PC-3 (cell line): ENCODE results near the gene ITFG2. TPM values are rescaled to one million over a fixed set of nuclear protein-coding genes. Genes with fewer than 3 reads are reported as not detected.

Experiments used
- ATAC-seq: fragments of 200-7000 bp; cut with Tn5 transposase; 2 replicates; pipeline ENCODE4 v1.9.1; 2020; ENCODE audit warnings: mild to moderate bottlenecking, moderate library complexity
- BruUV-seq: library from RNA; stranded (reverse); fragments of 400-500 nt; replicated peaks from 2 replicates; lab custom pipeline; 2021; lab: Mats Ljungman, UMichigan
- CTCF ChIA-PET: fragments of 300-600 bp; sonication (Branson Sonifier 250); formaldehyde crosslinking; loops from one replicate; lab custom pipeline; 2022; ENCODE audit warnings: antibody characterized with exemption; lab: Charles Lee
- POLR2A ChIA-PET: fragments of 300-600 bp; sonication (Branson Sonifier 250); formaldehyde crosslinking; loops from one replicate; lab custom pipeline; 2022; ENCODE audit warnings: antibody characterized with exemption; ENCODE audit not compliant: unreplicated experiment; lab: Charles Lee
- DNase-seq: peaks from one replicate; pipeline ENCODE4 v3.0.0-alpha.2; 2015
- H2AFZ ChIP-seq: fragments of 300-600 bp; sonication (generic); 2 replicates; pipeline ENCODE4 v1.6.0; 2016; ENCODE audit warnings: antibody characterized with exemption, low read length
- H3F3A ChIP-seq: fragments of 300-600 bp; sonication (generic); one replicate; pipeline ENCODE4 v1.6.0; 2017; ENCODE audit warnings: antibody characterized with exemption, low read length, control low read depth, mild to moderate bottlenecking; ENCODE audit not compliant: unreplicated experiment
- H3K27ac ChIP-seq: fragments of 300-600 bp; sonication (generic); 2 replicates; pipeline ENCODE4 v1.5.1; 2016; ENCODE audit warnings: mild to moderate bottlenecking, low read length
- H3K27me3 ChIP-seq: fragments of 300-600 bp; sonication (generic); 2 replicates; pipeline ENCODE4 v1.6.1; 2016; ENCODE audit warnings: low read length, mixed read lengths
- H3K36me3 ChIP-seq: fragments of 300-600 bp; sonication (generic); 2 replicates; pipeline ENCODE4 v1.6.1; 2016; ENCODE audit warnings: low read depth, mixed run types, low read length, mixed read lengths
- H3K4me1 ChIP-seq: fragments of 300-600 bp; sonication (generic); 2 replicates; pipeline ENCODE4 v1.5.1; 2016; ENCODE audit warnings: low read length; ENCODE audit not compliant: insufficient read depth
- H3K4me2 ChIP-seq: fragments of 300-600 bp; sonication (generic); 2 replicates; pipeline ENCODE4 v1.6.0; 2016; ENCODE audit warnings: low read length
- H3K4me3 ChIP-seq: fragments of 300-600 bp; sonication (generic); 2 replicates; pipeline ENCODE4 v1.5.1; 2016; ENCODE audit warnings: mild to moderate bottlenecking, low read length, mixed read lengths
- H3K79me2 ChIP-seq: fragments of 300-600 bp; sonication (generic); 2 replicates; pipeline ENCODE4 v1.6.1; 2017; ENCODE audit warnings: low read length, mixed read lengths
- H3K9ac ChIP-seq: fragments of 300-600 bp; sonication (generic); 2 replicates; pipeline ENCODE4 v1.6.0; 2016; ENCODE audit warnings: mild to moderate bottlenecking, low read length
- H3K9me2 ChIP-seq: fragments of 300-600 bp; sonication (generic); replicated peaks from 2 replicates; pipeline ENCODE4 v1.6.1; 2016; ENCODE audit warnings: mixed run types, low read length, mixed read lengths
- H3K9me3 ChIP-seq: fragments of 300-600 bp; sonication (generic); 2 replicates; pipeline ENCODE4 v1.6.1; 2016; ENCODE audit warnings: low read length, mixed read lengths
- H4K20me1 ChIP-seq: fragments of 300-600 bp; sonication (generic); 2 replicates; pipeline ENCODE4 v1.6.1; 2016; ENCODE audit warnings: low read length, mixed read lengths
- EZH2 ChIP-seq: fragments of 300-600 bp; sonication (generic); IDR thresholded peaks from one replicate; pipeline ENCODE4 v1.6.1; 2017; ENCODE audit warnings: antibody characterized with exemption, mild to moderate bottlenecking, low read length; ENCODE audit not compliant: unreplicated experiment
- EZH2phosphoT487 ChIP-seq: fragments of 300-600 bp; sonication (generic); IDR thresholded peaks from 2 replicates; pipeline ENCODE4 v1.6.1; 2018; ENCODE audit warnings: mild to moderate bottlenecking, antibody characterized with exemption, low read length, borderline replicate concordance
- intact Hi-C: fragments of 100-400 bp; cut with micrococcal nuclease; formaldehyde crosslinking; loops from 2 replicates; pipeline ENCODE4 v1.9.0; 2023
- total RNA-seq: library from RNA; depleted of rRNA; stranded (reverse); fragments of >200 nt; gene quantifications from 2 replicates; pipeline ENCODE4 v1.2.3, GENCODE V29; 2014
- TF ChIP-seq, protein P1 (sequence below): fragments of 300-600 bp; sonication (generic); conservative IDR thresholded peaks from 2 replicates; pipeline ENCODE4 v1.5.1; 2017; ENCODE audit warnings: antibody characterized with exemption, low read depth, mild to moderate bottlenecking, low read length

The ITFG2 gene
- total RNA-seq, 1 experiment from 2014 or later, result 12.8 TPM

DNA sequence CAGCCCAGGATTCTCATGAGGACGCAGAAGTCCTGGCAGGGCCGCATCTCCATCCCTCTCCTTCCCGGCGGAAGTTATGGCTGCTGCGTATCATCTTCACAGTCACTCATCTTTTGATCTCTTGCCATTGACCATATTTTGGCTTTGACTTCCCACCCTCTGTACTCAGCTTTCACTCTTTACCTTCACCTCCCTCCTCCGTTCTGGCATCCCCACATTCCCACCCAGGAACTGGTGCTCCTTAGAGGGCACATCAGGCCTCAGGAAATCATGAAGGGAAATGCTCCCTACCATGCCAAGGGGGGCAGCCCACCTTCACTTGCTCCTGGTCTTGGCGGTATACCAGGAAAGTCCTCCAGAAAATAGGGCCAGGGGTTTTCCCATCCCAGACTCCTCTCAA lies 43.1 kb downstream of the ITFG2 start:
- H2AFZ ChIP-seq, result no peak overlapping the region
- no peaks in the 10 kb centered on the region for H4K20me1 ChIP-seq
- H3K4me2 ChIP-seq, result no peak overlapping the region
- H3K4me1 ChIP-seq, result no peaks in the 10 kb centered on the region
- no peak for ATAC-seq
- no TSS peak for BruUV-seq
- intact Hi-C loops, result no loop called here
- H3K9me2 ChIP-seq, result no peaks in the 10 kb centered on the region
- H3K27ac ChIP-seq, result no peak overlapping the region
- H3K79me2 ChIP-seq, result no peaks in the 10 kb centered on the region
- H3K9ac ChIP-seq, result no peak overlapping the region
- no peak overlapping the region for H3K4me3 ChIP-seq
- TF ChIP-seq, protein P1, sequence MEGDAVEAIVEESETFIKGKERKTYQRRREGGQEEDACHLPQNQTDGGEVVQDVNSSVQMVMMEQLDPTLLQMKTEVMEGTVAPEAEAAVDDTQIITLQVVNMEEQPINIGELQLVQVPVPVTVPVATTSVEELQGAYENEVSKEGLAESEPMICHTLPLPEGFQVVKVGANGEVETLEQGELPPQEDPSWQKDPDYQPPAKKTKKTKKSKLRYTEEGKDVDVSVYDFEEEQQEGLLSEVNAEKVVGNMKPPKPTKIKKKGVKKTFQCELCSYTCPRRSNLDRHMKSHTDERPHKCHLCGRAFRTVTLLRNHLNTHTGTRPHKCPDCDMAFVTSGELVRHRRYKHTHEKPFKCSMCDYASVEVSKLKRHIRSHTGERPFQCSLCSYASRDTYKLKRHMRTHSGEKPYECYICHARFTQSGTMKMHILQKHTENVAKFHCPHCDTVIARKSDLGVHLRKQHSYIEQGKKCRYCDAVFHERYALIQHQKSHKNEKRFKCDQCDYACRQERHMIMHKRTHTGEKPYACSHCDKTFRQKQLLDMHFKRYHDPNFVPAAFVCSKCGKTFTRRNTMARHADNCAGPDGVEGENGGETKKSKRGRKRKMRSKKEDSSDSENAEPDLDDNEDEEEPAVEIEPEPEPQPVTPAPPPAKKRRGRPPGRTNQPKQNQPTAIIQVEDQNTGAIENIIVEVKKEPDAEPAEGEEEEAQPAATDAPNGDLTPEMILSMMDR, result no peak
- TF ChIP-seq EZH2phosphoT487 (no peak), EZH2 (no peak)
- no peak for DNase-seq
- no peaks in the 10 kb centered on the region for H3K9me3 ChIP-seq
- POLR2A ChIA-PET, result no interaction called here
- CTCF ChIA-PET, result no interaction called here
- H3K36me3 ChIP-seq, result peaks cover 17% of the 10 kb centered on the region; the same call in 1 of the 2 replicates
- no peaks in the 10 kb centered on the region for H3F3A ChIP-seq
- H3K27me3 ChIP-seq, result no peaks in the 10 kb centered on the region

DNA sequence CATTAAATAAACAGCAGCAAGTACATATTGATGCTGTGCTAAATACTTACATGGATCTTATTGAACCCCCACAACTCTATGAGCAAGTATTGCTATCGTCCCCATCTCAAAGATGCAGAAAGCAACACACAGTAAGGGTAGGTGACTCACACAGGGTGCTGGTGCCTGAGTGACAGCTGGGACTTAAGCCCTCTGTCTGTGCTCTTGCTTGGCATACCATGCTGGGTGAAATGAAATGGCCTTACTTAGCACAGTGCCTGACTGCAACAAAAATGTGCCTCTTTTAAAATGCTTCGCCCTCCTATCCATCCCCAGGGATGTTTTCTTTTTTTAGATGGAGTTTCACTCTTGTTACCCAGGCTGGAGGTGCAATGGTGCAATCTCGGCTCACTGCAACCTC lies 43.6 kb downstream of the ITFG2 start:
- H3K4me3 ChIP-seq, result no peak overlapping the region
- TF ChIP-seq EZH2phosphoT487 (no peak), EZH2 (no peak)
- TF ChIP-seq, protein P1, result no peak
- H3K27ac ChIP-seq, result no peak overlapping the region
- no peaks in the 10 kb centered on the region for H3K9me2 ChIP-seq
- no peaks in the 10 kb centered on the region for H4K20me1 ChIP-seq
- ATAC-seq (peak; percentile 56), DNase-seq (peak; percentile 19)
- H3K9me3 ChIP-seq, result no peaks in the 10 kb centered on the region
- no peak overlapping the region for H2AFZ ChIP-seq
- H3K4me2 ChIP-seq, result no peak overlapping the region
- no peaks in the 10 kb centered on the region for H3K79me2 ChIP-seq
- BruUV-seq, result no TSS peak
- intact Hi-C loops, result no loop called here
- no peaks in the 10 kb centered on the region for H3K27me3 ChIP-seq
- no peaks in the 10 kb centered on the region for H3F3A ChIP-seq
- no peaks in the 10 kb centered on the region for H3K4me1 ChIP-seq
- POLR2A ChIA-PET, result no interaction called here
- peaks cover 17% of the 10 kb centered on the region; the same call in 1 of the 2 replicates for H3K36me3 ChIP-seq
- no peak overlapping the region for H3K9ac ChIP-seq
- CTCF ChIA-PET, result no interaction called here

DNA sequence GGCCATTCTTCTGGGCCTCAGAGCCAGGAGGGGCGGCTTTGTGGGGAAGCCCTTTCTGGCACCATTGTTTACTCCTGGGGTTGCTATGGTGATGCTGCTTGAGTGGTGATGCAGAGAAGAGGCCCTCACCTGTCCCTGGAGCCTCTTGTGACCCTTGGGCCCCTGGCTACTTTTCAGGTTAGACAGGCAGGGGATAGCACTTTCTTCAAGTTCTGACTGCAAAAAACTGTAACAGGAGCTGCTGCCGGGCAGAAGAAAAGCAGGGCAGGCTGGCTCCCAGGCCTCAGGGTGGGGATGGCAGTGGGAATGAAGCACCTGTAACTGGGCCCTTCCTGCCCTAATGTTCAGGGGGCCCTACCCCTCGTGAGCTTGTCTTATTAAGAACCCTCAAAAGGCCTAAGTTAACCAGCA lies 44.6 kb downstream of the ITFG2 start, which contains the start of gene TEX52:
TEX52 (minus strand) TSS at position 19 of the 411 bp plus-strand sequence; CDS start at position 6, 13 bp downstream.
- no peak within 1 kb of the TSS for H2AFZ ChIP-seq
- DNase-seq (no peak), ATAC-seq (no peak)
- no peaks in the 10 kb centered on the region for H3F3A ChIP-seq
- no peak within 1 kb of the TSS for H3K4me2 ChIP-seq
- peaks cover 21% of the 10 kb centered on the region for H3K36me3 ChIP-seq
- BruUV-seq, result no TSS peak
- H3K27ac ChIP-seq, result no peak within 1 kb of the TSS
- H4K20me1 ChIP-seq, result no peaks in the 10 kb centered on the region
- intact Hi-C loops, result no loop called here
- no peaks in the 10 kb centered on the region for H3K79me2 ChIP-seq
- CTCF ChIA-PET, result no interaction called here
- POLR2A ChIA-PET, result no interaction called here
- H3K4me3 ChIP-seq, result no peak within 1 kb of the TSS
- H3K9me2 ChIP-seq, result no peaks in the 10 kb centered on the region
- no peaks in the 10 kb centered on the region for H3K4me1 ChIP-seq
- no peak for TF ChIP-seq EZH2
- no peak for TF ChIP-seq EZH2phosphoT487
- TF ChIP-seq, protein P1, result no peak
- H3K9me3 ChIP-seq, result no peaks in the 10 kb centered on the region
- H3K27me3 ChIP-seq, result no peaks in the 10 kb centered on the region
- H3K9ac ChIP-seq, result no peak within 1 kb of the TSS
